ENCODE data around the gene ABCC3. TPM values are rescaled to one million over a fixed set of nuclear protein-coding genes. Genes with fewer than 3 reads are reported as not detected.

Gene ABCC3
- total RNA-seq, 1 experiment from 2014 or later: 66.2 TPM

GRCh38 chr17:50693036-50693682, 58.5 kb downstream of the ABCC3 start:
- no peak for DNase-seq (ENCODE audit: low read depth, low spot score)
- no peaks in the 10 kb centered on the region for H3K27me3 ChIP-seq (ENCODE audit: insufficient read depth, low read length)
- TF ChIP-seq FOSL1 (IDR thresholded peaks at IDR 0.05; ENCODE audit: low read depth) (no peak), RAD21 (IDR thresholded peaks at IDR 0.05; ENCODE audit: low read depth) (no peak), ZFX (IDR thresholded peaks at IDR 0.05) (no peak), SP1 (IDR thresholded peaks at IDR 0.05; ENCODE audit: low read depth) (no peak)
- POLR2A ChIA-PET: interaction anchor here (1.7 to 2.0 kb wide), 2 partner anchors 14 to 54 kb away, joined by 5 to 6 read pairs; no protein-coding TSS in a partner anchor
- H3K4me3 ChIP-seq (replicated peaks in 1 of 2; ENCODE audit: low read depth in 1 of 2, low read length in 2 of 2): no peak overlapping the region
- intact Hi-C loops (cut with micrococcal nuclease): no loop called here
- no peak overlapping the region for H2AFZ ChIP-seq (ENCODE audit: low read depth, low read length, poor library complexity, severe bottlenecking)
- RAD21 ChIA-PET (ENCODE audit: low non-redundant PET in 1 of 2, low total read pairs in 2 of 2, uncharacterized antibody in 2 of 2, unreplicated experiment in 2 of 2): interaction anchor here in 1 of 2 experiments (0.6 to 2.3 kb wide), 2 partner anchors 63 to 143 kb away, joined by 3 to 10 read pairs; no protein-coding TSS in a partner anchor
- no peaks in the 10 kb centered on the region for H3K9me3 ChIP-seq (ENCODE audit: control insufficient read depth in 1 of 2, insufficient read depth in 1 of 2, low read depth in 1 of 2, low read length in 2 of 2)
- H3K9ac ChIP-seq (ENCODE audit: low read length): no peak overlapping the region
- H3K27ac ChIP-seq (ENCODE audit: low read depth, low read length): no peak overlapping the region
- peaks cover 9% of the 10 kb centered on the region; the same call in 1 of the 2 replicates for H3K79me2 ChIP-seq (ENCODE audit: insufficient read depth, low read length)
- no peaks in the 10 kb centered on the region for H3K9me2 ChIP-seq (ENCODE audit: insufficient read depth)
- peaks cover 46 to 65% of the 10 kb centered on the region in 2 experiments for H3K36me3 ChIP-seq (ENCODE audit: control insufficient read depth in 1 of 2, insufficient read depth in 2 of 2, low read length in 2 of 2)
- peaks cover 45 to 65% of the 10 kb centered on the region in 2 experiments for H3K4me1 ChIP-seq (ENCODE audit: control insufficient read depth in 1 of 2, insufficient read depth in 2 of 2, low read length in 2 of 2)
- no peak for ATAC-seq
- no peaks in the 10 kb centered on the region for H4K20me1 ChIP-seq (ENCODE audit: insufficient read depth)
- no peak overlapping the region for H3K4me2 ChIP-seq (ENCODE audit: low read length)
- no TSS peak for BruUV-seq (replicated peaks)
- CTCF ChIA-PET: interaction anchor here (0.6 to 8.3 kb wide), 6 partner anchors 15 to 210 kb away, joined by 3 to 107 read pairs (median 7); no protein-coding TSS in a partner anchor

- intact Hi-C loops (cut with micrococcal nuclease): no loop called here
- Histone ChIP-seq H3K9me3 (ENCODE audit: control insufficient read depth in 1 of 2, insufficient read depth in 1 of 2, low read depth in 1 of 2, low read length in 2 of 2) (no peaks in the 10 kb centered on the region), H3K4me3 (replicated peaks in 1 of 2; ENCODE audit: low read depth in 1 of 2, low read length in 2 of 2) (no peak overlapping the region), H3K36me3 (ENCODE audit: control insufficient read depth in 1 of 2, insufficient read depth in 2 of 2, low read length in 2 of 2) (peaks cover 61 to 74% of the 10 kb centered on the region in 2 experiments), H3K9ac (ENCODE audit: low read length) (no peak overlapping the region), H3K27me3 (ENCODE audit: insufficient read depth, low read length) (no peaks in the 10 kb centered on the region), H3K79me2 (ENCODE audit: insufficient read depth, low read length) (peaks cover 22% of the 10 kb centered on the region), H2AFZ (ENCODE audit: low read depth, low read length, poor library complexity, severe bottlenecking) (no peak overlapping the region), H3K27ac (ENCODE audit: low read depth, low read length) (no peak overlapping the region), H3K9me2 (ENCODE audit: insufficient read depth) (no peaks in the 10 kb centered on the region), H4K20me1 (ENCODE audit: insufficient read depth) (no peaks in the 10 kb centered on the region; the same call in 1 of the 2 replicates), H3K4me1 (ENCODE audit: control insufficient read depth in 1 of 2, insufficient read depth in 2 of 2, low read length in 2 of 2) (peaks cover 15 to 49% of the 10 kb centered on the region in 2 experiments; a peak in 3 of 4 replicates), H3K4me2 (ENCODE audit: low read length) (no peak overlapping the region)
- RAD21 ChIA-PET (ENCODE audit: low non-redundant PET in 1 of 2, low total read pairs in 2 of 2, uncharacterized antibody in 2 of 2, unreplicated experiment in 2 of 2): interaction anchor here (1.3 to 1.4 kb wide), 2 partner anchors 65 to 146 kb away, joined by 3 to 4 read pairs; no protein-coding TSS in a partner anchor
- BruUV-seq (replicated peaks): no TSS peak
- ATAC-seq: no peak
- no peak for DNase-seq (ENCODE audit: low read depth, low spot score)
- POLR2A ChIA-PET: interaction anchor here (0.9 to 1.3 kb wide), 2 partner anchors 58 to 66 kb away, joined by 4 to 9 read pairs; no protein-coding TSS in a partner anchor
- CTCF ChIA-PET: interaction anchor here (0.8 to 8.3 kb wide), 6 partner anchors 9 to 146 kb away, joined by 3 to 107 read pairs (median 11); no protein-coding TSS in a partner anchor
- no peak for TF ChIP-seq EZH2 (IDR thresholded peaks at IDR 0.05)
- TF ChIP-seq ZNF274 (IDR thresholded peaks at IDR 0.05; ENCODE audit: low read depth, low read length): no peak
- no peak for TF ChIP-seq YY1 (IDR thresholded peaks at IDR 0.05; ENCODE audit: extremely low read depth, insufficient replicate concordance, low read depth, low read length)
These were observed 61.7 kb downstream of the ABCC3 start for GRCh38 chr17:50696365-50696879.
